CD4-positive, alpha-beta memory T cell (primary cell): ENCODE data around the gene PRKAG1. TPM values are rescaled to one million over a fixed set of nuclear protein-coding genes. Genes with fewer than 3 reads are reported as not detected.

ENCODE experiments used
- CTCF ChIA-PET: fragments of 350-600 bp; sonication (Branson Sonifier 250); formaldehyde crosslinking; loops from one replicate; lab custom pipeline; 2021; ENCODE audit warnings: inconsistent platforms; ENCODE audit not compliant: partially characterized antibody; lab: Charles Lee
- POLR2A ChIA-PET: fragments of 350-600 bp; sonication (Branson Sonifier 250); formaldehyde crosslinking; loops from one replicate; lab custom pipeline; 2021; ENCODE audit not compliant: partially characterized antibody; lab: Charles Lee
- DNase-seq, 5 donors: peaks; one replicate each; pipeline versions ENCODE4 v3.0.0 to v3.0.0-alpha.2; 2020 to 2022; ENCODE audit warnings: mixed read lengths in 1 of 5
- H3K27ac ChIP-seq: one replicate; pipeline ENCODE4 v1.7.0; 2013; ENCODE audit warnings: low read depth, low read length
- H3K27me3 ChIP-seq: 2 replicates; pipeline ENCODE4 v1.7.0; 2013; ENCODE audit warnings: mild to moderate bottlenecking, low read length, moderate library complexity; ENCODE audit not compliant: insufficient read depth
- H3K36me3 ChIP-seq: 2 replicates; pipeline ENCODE4 v1.7.0; 2013; ENCODE audit warnings: mild to moderate bottlenecking, low read length, moderate library complexity; ENCODE audit not compliant: insufficient read depth
- H3K4me1 ChIP-seq: 2 replicates; pipeline ENCODE4 v1.7.0; 2013; ENCODE audit warnings: mild to moderate bottlenecking, low read length, moderate library complexity; ENCODE audit not compliant: insufficient read depth
- H3K4me3 ChIP-seq, 2 donors: one replicate each; pipeline ENCODE4 v1.7.0; 2013; ENCODE audit warnings: low read length in 2 of 2, mild to moderate bottlenecking in 1 of 2
- H3K9me3 ChIP-seq, 2 donors: one replicate each; pipeline ENCODE4 v1.7.0; 2013; ENCODE audit warnings: low read length in 2 of 2, control low read depth in 1 of 2; ENCODE audit not compliant: control insufficient read depth in 1 of 2
- H3K27ac Mint-ChIP-seq, 7 donors: one replicate each; pipeline ENCODE4 v1.8.0; 2020 to 2021; ENCODE audit warnings: mixed read lengths in 7 of 7, mild to moderate bottlenecking in 6 of 7, inconsistent platforms in 3 of 7, moderate library complexity in 3 of 7
- H3K27me3 Mint-ChIP-seq, 2 donors: one replicate each; pipeline ENCODE4 v1.8.0; 2020 to 2021; ENCODE audit warnings: mixed read lengths in 2 of 2
- H3K36me3 Mint-ChIP-seq, 2 donors: one replicate each; pipeline ENCODE4 v1.8.0; 2020 to 2021; ENCODE audit warnings: mixed read lengths in 2 of 2, inconsistent platforms in 1 of 2, mild to moderate bottlenecking in 1 of 2
- H3K4me1 Mint-ChIP-seq, 4 donors: one replicate each; pipeline ENCODE4 v1.8.0; 2020 to 2021; ENCODE audit warnings: mixed read lengths in 4 of 4, mild to moderate bottlenecking in 1 of 4
- H3K4me3 Mint-ChIP-seq, 8 donors: one replicate each; pipeline ENCODE4 v1.8.0; 2020 to 2021; ENCODE audit warnings: mixed read lengths in 8 of 8, mild to moderate bottlenecking in 7 of 8, moderate library complexity in 6 of 8, inconsistent platforms in 3 of 8
- H3K9me3 Mint-ChIP-seq, 8 donors: one replicate each; pipeline ENCODE4 v1.8.0; 2020 to 2021; ENCODE audit warnings: mixed read lengths in 8 of 8, mild to moderate bottlenecking in 5 of 8, inconsistent platforms in 3 of 8, moderate library complexity in 1 of 8
- intact Hi-C: fragments of 100-400 bp; cut with micrococcal nuclease; formaldehyde crosslinking; loops from one replicate; pipeline ENCODE4 v1.15.1; 2023
- polyA plus RNA-seq, 2 donors: library from polyadenylated mRNA; unstranded; fragments of 300-500 nt; fragmentation: Illumina TruSeq; gene quantifications; one replicate each; pipeline ENCODE4 v1.2.3, GENCODE V29; 2021
- total RNA-seq, 2 experiments: library from RNA; stranded (reverse); gene quantifications; one replicate each; pipeline ENCODE4 v1.2.3, GENCODE V29; 2021

The PRKAG1 gene
- total and polyA plus RNA-seq, 4 experiments from 2014 or later = 47.8 to 53.7 (median 49.6) TPM

GRCh38 chr12:49060237-49061156, 41.9 kb upstream of the PRKAG1 start, which contains the start of gene KMT2D:
TSS of gene KMT2D (minus strand) at chr12:49060794. CDS start at chr12:49055324, 5,470 bp downstream.
- Mint-ChIP-seq H3K36me3 (peaks cover 4 to 25% of the 10 kb centered on the region in 2 donors), H3K9me3 (peaks cover 0 to 1% (median 0%) of the 10 kb centered on the region in 8 donors), H3K27ac (peak within 1 kb of the TSS; percentile 95 to 99 (median 98)), H3K4me1 (peaks cover 43 to 60% (median 49%) of the 10 kb centered on the region in 4 donors), H3K4me3 (peak within 1 kb of the TSS; percentile 94 to 96 (median 95)), H3K27me3 (no peaks in the 10 kb centered on the region)
- H3K36me3 ChIP-seq = no peaks in the 10 kb centered on the region
- H3K27ac ChIP-seq = peak within 1 kb of the TSS; percentile 90
- no peaks in the 10 kb centered on the region for H3K9me3 ChIP-seq
- peak within 1 kb of the TSS; percentile 93 to 97 for H3K4me3 ChIP-seq
- intact Hi-C loops = loop anchor here (1.0 to 5.0 kb wide), 4 partner anchors 10 to 129 kb away; partner anchors contain the start of genes DDN, TUBA1A and TUBA1B
- DNase-seq = peak; percentile 89 to 93 (median 92)
- no peaks in the 10 kb centered on the region for H3K27me3 ChIP-seq
- CTCF ChIA-PET = interaction anchor here (1.4 kb wide), 2 partner anchors 9 to 70 kb away, joined by 3 to 4 read pairs; partner anchors contain the start of genes RHEBL1 and TUBA1B
- H3K4me1 ChIP-seq = peaks cover 47% of the 10 kb centered on the region
- POLR2A ChIA-PET = interaction anchor here (0.6 to 2.3 kb wide), 14 partner anchors 9 to 306 kb away, joined by 3 to 24 read pairs (median 4); partner anchors contain the start of genes ARF3, LMBR1L, PRKAG1 and RHEBL1

GRCh38 chr12:49059299-49060171, 41.0 kb upstream of the PRKAG1 start:
- Mint-ChIP-seq H3K4me3 (peak overlapping the region; percentile 90 to 96 (median 94)), H3K4me1 (peaks cover 49 to 70% (median 59%) of the 10 kb centered on the region in 4 donors), H3K36me3 (peaks cover 7 to 34% of the 10 kb centered on the region in 2 donors), H3K27me3 (no peaks in the 10 kb centered on the region), H3K27ac (peak overlapping the region; percentile 76 to 96 (median 89)), H3K9me3 (peaks cover 0 to 1% (median 0%) of the 10 kb centered on the region in 8 donors)
- DNase-seq = no peak
- Histone ChIP-seq H3K27me3 (no peaks in the 10 kb centered on the region), H3K4me3 (peak overlapping the region; percentile 93 to 97), H3K27ac (peak overlapping the region; percentile 90), H3K36me3 (peaks cover 5% of the 10 kb centered on the region), H3K9me3 (no peaks in the 10 kb centered on the region), H3K4me1 (peaks cover 56% of the 10 kb centered on the region)
- ChIA-PET CTCF (interaction anchor here (0.8 to 1.4 kb wide), 3 partner anchors 10 to 156 kb away, joined by 3 to 4 read pairs (median 3); partner anchors contain the start of genes RHEBL1 and TUBA1B), POLR2A (interaction anchor here (0.8 to 2.3 kb wide), 15 partner anchors 9 to 307 kb away, joined by 3 to 24 read pairs (median 4); partner anchors contain the start of genes ARF3, PRKAG1, RHEBL1 and SPATS2)
- intact Hi-C loops = loop anchor here (1.0 to 5.0 kb wide), 4 partner anchors 11 to 130 kb away; partner anchors contain the start of genes DDN, TUBA1A and TUBA1B

- CTCF ChIA-PET = interaction anchor here (0.8 to 2.0 kb wide), 3 partner anchors 29 to 155 kb away, joined by 3 to 5 read pairs (median 3); a partner anchor contains a TSS
- no peaks in the 10 kb centered on the region for H3K9me3 ChIP-seq
- H3K4me3 ChIP-seq = peak overlapping the region; percentile 82 to 97
- no peaks in the 10 kb centered on the region for H3K27me3 ChIP-seq
- peaks cover 0 to 1% (median 0%) of the 10 kb centered on the region in 8 donors for H3K9me3 Mint-ChIP-seq
- peaks cover 7 to 36% of the 10 kb centered on the region in 2 donors for H3K36me3 Mint-ChIP-seq
- no peaks in the 10 kb centered on the region for H3K27me3 Mint-ChIP-seq
- peak overlapping the region; percentile 90 for H3K27ac ChIP-seq
- H3K36me3 ChIP-seq = peaks cover 11% of the 10 kb centered on the region
- DNase-seq = no peak
- peaks cover 56% of the 10 kb centered on the region for H3K4me1 ChIP-seq
- peak overlapping the region; percentile 76 to 96 (median 89) for H3K27ac Mint-ChIP-seq
- H3K4me1 Mint-ChIP-seq = peaks cover 47 to 69% (median 59%) of the 10 kb centered on the region in 4 donors
- H3K4me3 Mint-ChIP-seq = peak overlapping the region; percentile 90 to 96 (median 94)
- POLR2A ChIA-PET = interaction anchor here (0.6 to 2.3 kb wide), 9 partner anchors 11 to 308 kb away, joined by 3 to 24 read pairs (median 4); partner anchors contain the start of genes LMBR1L, RHEBL1, SPATS2 and TUBA1B
- intact Hi-C loops = no loop called here
Measured at GRCh38 chr12:49059045-49059298, 40.4 kb upstream of the PRKAG1 start.

- ChIA-PET CTCF (interaction anchor here (0.7 to 2.0 kb wide), 6 partner anchors 14 to 155 kb away, joined by 3 to 5 read pairs (median 4); a partner anchor contains a TSS), POLR2A (interaction anchor here (0.6 to 2.3 kb wide), 8 partner anchors 11 to 130 kb away, joined by 3 to 24 read pairs (median 4); partner anchors contain the start of genes LMBR1L, RHEBL1, TUBA1A and TUBA1B)
- H3K4me1 ChIP-seq = peaks cover 56% of the 10 kb centered on the region
- Mint-ChIP-seq H3K27me3 (no peaks in the 10 kb centered on the region), H3K4me1 (peaks cover 45 to 65% (median 58%) of the 10 kb centered on the region in 4 donors), H3K4me3 (peak overlapping the region; percentile 90 to 96 (median 94)), H3K27ac (peak overlapping the region; percentile 76 to 96 (median 89)), H3K9me3 (peaks cover 0 to 1% (median 0%) of the 10 kb centered on the region in 8 donors), H3K36me3 (peaks cover 10 to 38% of the 10 kb centered on the region in 2 donors)
- peak overlapping the region; percentile 82 to 97 for H3K4me3 ChIP-seq
- no peaks in the 10 kb centered on the region for H3K27me3 ChIP-seq
- intact Hi-C loops = no loop called here
- H3K36me3 ChIP-seq = peaks cover 15% of the 10 kb centered on the region
- peak overlapping the region; percentile 90 for H3K27ac ChIP-seq
- H3K9me3 ChIP-seq = no peaks in the 10 kb centered on the region
- DNase-seq = no peak
Measured at GRCh38 chr12:49058366-49059044, 39.9 kb upstream of the PRKAG1 start.

- peaks cover 56% of the 10 kb centered on the region for H3K4me1 ChIP-seq
- peak overlapping the region; percentile 82 to 97 for H3K4me3 ChIP-seq
- H3K27me3 ChIP-seq = no peaks in the 10 kb centered on the region
- no peaks in the 10 kb centered on the region for H3K27me3 Mint-ChIP-seq
- H3K4me3 Mint-ChIP-seq = peak overlapping the region; percentile 90 to 96 (median 94)
- intact Hi-C loops = loop anchor here (2.0 kb wide), 1 partner anchor 39 kb away; the partner anchor contains the start of gene PRKAG1
- ChIA-PET POLR2A (interaction anchor here (0.9 to 2.0 kb wide), 6 partner anchors 12 to 130 kb away, joined by 3 to 12 read pairs (median 4); partner anchors contain the start of genes LMBR1L, RHEBL1, TUBA1A and TUBA1B), CTCF (interaction anchor here (0.7 to 2.0 kb wide), 5 partner anchors 13 to 72 kb away, joined by 3 to 5 read pairs (median 4); no protein-coding TSS in a partner anchor)
- H3K27ac ChIP-seq = peak overlapping the region; percentile 90
- H3K9me3 Mint-ChIP-seq = peaks cover 0 to 1% (median 0%) of the 10 kb centered on the region in 8 donors
- peaks cover 22% of the 10 kb centered on the region for H3K36me3 ChIP-seq
- DNase-seq = no peak
- no peaks in the 10 kb centered on the region for H3K9me3 ChIP-seq
- H3K27ac Mint-ChIP-seq = peak overlapping the region; percentile 76 to 96 (median 89)
- H3K4me1 Mint-ChIP-seq = peaks cover 45 to 69% (median 58%) of the 10 kb centered on the region in 4 donors
- H3K36me3 Mint-ChIP-seq = peaks cover 16 to 44% of the 10 kb centered on the region in 2 donors
Measured at GRCh38 chr12:49057888-49058287, 39.3 kb upstream of the PRKAG1 start.
